ENCODE data around the gene SORCS2.

Gene SORCS2

DNA sequence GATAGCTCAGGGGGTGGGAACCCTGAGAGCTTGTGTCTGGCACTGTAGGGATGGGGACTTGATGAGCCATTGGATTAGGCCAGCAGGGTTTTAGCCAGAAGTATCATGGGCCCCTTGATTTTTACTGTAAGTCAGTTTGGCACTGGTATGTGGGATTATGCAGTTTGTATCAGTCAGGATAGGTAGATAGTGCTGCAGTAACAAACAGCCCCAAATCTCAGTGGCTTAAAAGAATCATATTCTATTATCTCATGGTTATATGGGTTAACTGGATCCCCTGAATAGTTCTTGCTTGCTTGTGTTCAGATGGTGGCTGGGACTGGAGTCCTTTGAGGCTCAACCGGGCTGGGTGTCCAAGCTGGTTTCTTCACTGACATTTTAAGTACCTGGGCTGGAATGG is 56.5 kb downstream of the SORCS2 start:
- ChIA-PET POLR2A (ENCODE audit: low non-redundant PET) (no interaction called here), CTCF (no interaction called here)
- TF ChIP-seq, protein P1, sequence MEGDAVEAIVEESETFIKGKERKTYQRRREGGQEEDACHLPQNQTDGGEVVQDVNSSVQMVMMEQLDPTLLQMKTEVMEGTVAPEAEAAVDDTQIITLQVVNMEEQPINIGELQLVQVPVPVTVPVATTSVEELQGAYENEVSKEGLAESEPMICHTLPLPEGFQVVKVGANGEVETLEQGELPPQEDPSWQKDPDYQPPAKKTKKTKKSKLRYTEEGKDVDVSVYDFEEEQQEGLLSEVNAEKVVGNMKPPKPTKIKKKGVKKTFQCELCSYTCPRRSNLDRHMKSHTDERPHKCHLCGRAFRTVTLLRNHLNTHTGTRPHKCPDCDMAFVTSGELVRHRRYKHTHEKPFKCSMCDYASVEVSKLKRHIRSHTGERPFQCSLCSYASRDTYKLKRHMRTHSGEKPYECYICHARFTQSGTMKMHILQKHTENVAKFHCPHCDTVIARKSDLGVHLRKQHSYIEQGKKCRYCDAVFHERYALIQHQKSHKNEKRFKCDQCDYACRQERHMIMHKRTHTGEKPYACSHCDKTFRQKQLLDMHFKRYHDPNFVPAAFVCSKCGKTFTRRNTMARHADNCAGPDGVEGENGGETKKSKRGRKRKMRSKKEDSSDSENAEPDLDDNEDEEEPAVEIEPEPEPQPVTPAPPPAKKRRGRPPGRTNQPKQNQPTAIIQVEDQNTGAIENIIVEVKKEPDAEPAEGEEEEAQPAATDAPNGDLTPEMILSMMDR (conservative IDR thresholded peaks at IDR 0.05; ENCODE audit: low read depth) = no peak
- H3K27ac ChIP-seq = no peak overlapping the region
- no peak for DNase-seq (ENCODE audit: low spot score)

DNA sequence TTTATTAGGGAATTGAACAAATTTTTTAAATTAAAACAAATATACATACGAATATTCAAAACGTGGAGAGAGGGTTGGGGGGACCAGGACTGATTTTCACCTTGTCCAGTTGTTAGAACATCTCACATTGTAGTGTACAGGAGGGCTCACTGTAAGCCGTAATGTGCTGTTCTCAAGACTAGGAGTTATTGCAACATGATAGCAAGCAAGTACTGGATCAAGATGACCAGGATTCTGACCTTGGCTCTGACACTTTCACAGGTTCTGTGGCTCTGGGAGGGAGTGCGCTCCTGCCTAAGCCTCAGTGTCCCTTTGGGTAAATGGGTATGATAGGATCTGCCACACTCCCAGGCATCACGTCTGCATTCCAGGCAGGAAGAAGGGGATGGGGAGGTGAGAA is 59.0 kb downstream of the SORCS2 start:
- TF ChIP-seq, protein P1 (conservative IDR thresholded peaks at IDR 0.05; ENCODE audit: low read depth) = no peak
- ChIA-PET CTCF (interaction anchor here (0.6 kb wide), 1 partner anchor 13 kb away, joined by 3 read pairs; no protein-coding TSS in a partner anchor), POLR2A (ENCODE audit: low non-redundant PET) (no interaction called here)
- no peak overlapping the region for H3K27ac ChIP-seq
- no peak for DNase-seq (ENCODE audit: low spot score)

DNA sequence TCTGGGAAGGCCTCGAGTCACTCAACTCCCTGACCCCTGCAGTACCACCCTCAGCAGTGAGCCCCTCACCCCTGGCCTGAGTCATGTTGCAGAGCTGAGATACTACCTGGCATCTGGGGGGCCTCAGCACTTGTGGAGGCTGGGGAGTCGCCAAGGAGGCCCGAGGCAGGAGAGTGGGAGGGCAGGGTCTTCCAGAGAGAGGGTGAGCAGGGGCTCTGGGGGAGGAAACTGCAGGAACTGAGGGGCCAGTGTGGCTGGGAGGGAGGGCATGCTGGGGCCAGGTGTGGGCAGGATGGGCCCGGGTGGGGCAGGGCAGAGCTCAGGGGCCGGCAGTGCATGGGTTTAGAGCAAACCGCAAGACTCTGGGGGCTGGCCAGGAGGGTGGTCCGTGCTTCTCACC is 59.7 kb downstream of the SORCS2 start:
- POLR2A ChIA-PET (ENCODE audit: low non-redundant PET) = no interaction called here
- no peak overlapping the region for H3K27ac ChIP-seq
- CTCF ChIA-PET = no interaction called here
- no peak for DNase-seq (ENCODE audit: low spot score)
- TF ChIP-seq, protein P1 (conservative IDR thresholded peaks at IDR 0.05; ENCODE audit: low read depth) = no peak

DNA sequence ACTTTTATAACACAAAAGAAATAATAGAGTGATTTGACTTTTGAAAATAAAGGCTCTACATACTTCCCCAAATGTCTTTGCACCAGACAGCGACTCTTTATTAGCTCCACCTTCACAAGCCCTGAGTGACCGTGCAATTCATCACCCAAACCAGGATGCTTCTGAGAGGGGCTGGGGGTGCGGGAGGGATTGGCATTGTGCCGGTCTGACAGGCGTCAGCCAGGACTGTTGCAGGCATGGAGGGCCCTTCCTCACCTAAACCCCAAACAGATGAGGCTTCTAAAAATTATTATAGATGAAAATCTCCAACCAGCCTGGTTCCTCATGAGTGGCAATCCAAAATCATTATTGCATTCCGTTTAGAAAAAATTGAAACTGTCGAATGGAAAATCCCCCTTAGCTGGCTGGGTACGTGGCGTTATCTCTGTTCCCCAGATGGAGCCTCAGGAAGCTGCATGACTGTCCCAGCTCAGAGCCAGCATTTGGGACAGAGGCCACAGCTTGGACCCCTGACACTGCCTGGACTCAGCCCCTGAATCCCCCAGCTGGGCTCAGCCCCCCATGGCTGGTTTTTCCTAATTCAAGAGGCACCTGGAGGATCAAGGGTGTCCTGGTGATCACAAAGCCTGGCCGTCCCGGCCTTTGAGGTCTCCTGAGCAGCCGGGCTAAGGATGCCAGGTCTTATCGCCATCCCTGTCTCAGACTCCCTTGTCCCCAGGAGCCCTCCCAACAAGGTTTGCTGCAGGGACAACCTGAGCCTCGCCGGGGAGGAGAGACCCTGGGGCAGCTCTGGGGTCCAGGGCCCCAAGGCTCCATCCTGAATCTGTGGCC is 60.4 kb downstream of the SORCS2 start:
- CTCF ChIA-PET = no interaction called here

DNA sequence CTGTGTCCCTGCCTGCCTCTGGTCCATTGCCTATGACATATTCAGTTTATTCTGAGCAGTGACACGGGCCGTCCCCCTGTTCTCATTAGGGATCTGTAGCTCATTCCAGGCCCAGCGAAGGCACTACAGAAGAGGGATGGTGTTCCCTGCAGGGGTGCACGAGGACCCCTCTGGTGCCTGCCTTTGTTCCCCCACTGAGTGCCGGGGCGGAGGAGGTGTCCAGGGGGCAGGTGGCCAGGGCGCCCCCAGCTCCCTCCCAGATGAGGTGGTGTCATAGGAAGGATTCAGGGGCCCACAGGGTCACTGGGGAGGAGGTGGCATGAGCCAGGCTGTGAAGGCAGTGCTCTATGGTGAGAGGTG is 61.0 kb downstream of the SORCS2 start:
- ChIA-PET POLR2A (ENCODE audit: low non-redundant PET) (no interaction called here), CTCF (no interaction called here)
- no peak for DNase-seq (ENCODE audit: low spot score)
- TF ChIP-seq, protein P1 (conservative IDR thresholded peaks at IDR 0.05; ENCODE audit: low read depth) = no peak
- no peak overlapping the region for H3K27ac ChIP-seq

More for the DNA sequence above, 60.4 kb downstream of the SORCS2 start:
- no peak for DNase-seq (ENCODE audit: low spot score)
- H3K27ac ChIP-seq = no peak overlapping the region
- POLR2A ChIA-PET (ENCODE audit: low non-redundant PET) = no interaction called here
- TF ChIP-seq, protein P1 (conservative IDR thresholded peaks at IDR 0.05; ENCODE audit: low read depth) = no peak

DNA sequence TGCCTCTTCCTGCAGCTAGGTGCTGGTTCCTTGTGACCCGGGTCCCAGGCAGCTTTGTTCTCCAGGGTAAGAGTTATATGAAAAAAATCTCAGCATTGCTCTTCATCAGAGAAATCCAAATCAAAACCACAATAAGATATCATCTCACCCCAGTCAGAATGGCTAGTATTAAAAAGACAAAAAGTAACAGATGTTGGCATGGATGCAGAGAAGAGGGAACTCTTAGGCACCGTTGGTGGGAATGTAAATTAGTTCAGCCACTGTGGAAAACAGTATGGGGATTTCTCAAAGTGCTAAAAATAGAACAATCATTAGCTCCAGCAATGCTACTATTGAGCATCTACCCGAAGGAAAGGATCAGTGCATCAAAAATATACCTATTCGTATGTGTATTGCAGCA is 61.5 kb downstream of the SORCS2 start:
- no peak overlapping the region for H3K27ac ChIP-seq
- no peak for DNase-seq (ENCODE audit: low spot score)
- POLR2A ChIA-PET (ENCODE audit: low non-redundant PET) = no interaction called here
- CTCF ChIA-PET = no interaction called here
- TF ChIP-seq, protein P1 (conservative IDR thresholded peaks at IDR 0.05; ENCODE audit: low read depth) = no peak

Data from RWPE1 (cell line).